ENCODE data around the gene MRPL58.

- TF ChIP-seq, protein P1, sequence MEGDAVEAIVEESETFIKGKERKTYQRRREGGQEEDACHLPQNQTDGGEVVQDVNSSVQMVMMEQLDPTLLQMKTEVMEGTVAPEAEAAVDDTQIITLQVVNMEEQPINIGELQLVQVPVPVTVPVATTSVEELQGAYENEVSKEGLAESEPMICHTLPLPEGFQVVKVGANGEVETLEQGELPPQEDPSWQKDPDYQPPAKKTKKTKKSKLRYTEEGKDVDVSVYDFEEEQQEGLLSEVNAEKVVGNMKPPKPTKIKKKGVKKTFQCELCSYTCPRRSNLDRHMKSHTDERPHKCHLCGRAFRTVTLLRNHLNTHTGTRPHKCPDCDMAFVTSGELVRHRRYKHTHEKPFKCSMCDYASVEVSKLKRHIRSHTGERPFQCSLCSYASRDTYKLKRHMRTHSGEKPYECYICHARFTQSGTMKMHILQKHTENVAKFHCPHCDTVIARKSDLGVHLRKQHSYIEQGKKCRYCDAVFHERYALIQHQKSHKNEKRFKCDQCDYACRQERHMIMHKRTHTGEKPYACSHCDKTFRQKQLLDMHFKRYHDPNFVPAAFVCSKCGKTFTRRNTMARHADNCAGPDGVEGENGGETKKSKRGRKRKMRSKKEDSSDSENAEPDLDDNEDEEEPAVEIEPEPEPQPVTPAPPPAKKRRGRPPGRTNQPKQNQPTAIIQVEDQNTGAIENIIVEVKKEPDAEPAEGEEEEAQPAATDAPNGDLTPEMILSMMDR (conservative IDR thresholded peaks at IDR 0.05 in 1 of 2, IDR thresholded peaks at IDR 0.05 in 1 of 2; ENCODE audit: extremely low read depth in 1 of 2, insufficient read depth in 1 of 2, low read depth in 1 of 2, low read length in 2 of 2): no peak
- TF ChIP-seq EZH2 (IDR thresholded peaks at IDR 0.05; ENCODE audit: borderline replicate concordance, low read length): no peak
Observed at GRCh38 chr17:75064460-75064859, 52.0 kb downstream of the MRPL58 start.

Data from mammary epithelial cell (primary cell).